Inferior parietal cortex (tissue), 1 donor: ENCODE results near the gene SYNE1.

Experiments
- DNase-seq: peaks from one replicate; pipeline ENCODE4 v3.0.0-alpha.2; 2016; ENCODE audit errors: extremely low spot score

SYNE1 gene

DNA sequence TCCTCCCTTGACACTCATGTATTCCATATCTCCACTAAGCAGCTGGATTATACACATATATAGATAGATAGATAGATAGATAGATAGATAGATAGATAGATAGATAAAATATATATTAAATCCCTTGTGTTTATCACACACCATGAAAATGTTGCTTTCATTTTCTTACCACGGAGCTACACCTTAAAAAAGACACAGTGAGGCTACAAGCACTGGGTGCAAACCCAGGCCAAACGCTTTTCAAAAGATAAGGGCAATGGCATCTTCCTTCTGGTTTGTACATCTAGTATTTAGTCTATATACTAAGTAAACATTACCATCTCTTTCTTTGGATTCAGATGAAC is 452.6 kb downstream of the SYNE1 start:
- DNase-seq, result no peak

DNA sequence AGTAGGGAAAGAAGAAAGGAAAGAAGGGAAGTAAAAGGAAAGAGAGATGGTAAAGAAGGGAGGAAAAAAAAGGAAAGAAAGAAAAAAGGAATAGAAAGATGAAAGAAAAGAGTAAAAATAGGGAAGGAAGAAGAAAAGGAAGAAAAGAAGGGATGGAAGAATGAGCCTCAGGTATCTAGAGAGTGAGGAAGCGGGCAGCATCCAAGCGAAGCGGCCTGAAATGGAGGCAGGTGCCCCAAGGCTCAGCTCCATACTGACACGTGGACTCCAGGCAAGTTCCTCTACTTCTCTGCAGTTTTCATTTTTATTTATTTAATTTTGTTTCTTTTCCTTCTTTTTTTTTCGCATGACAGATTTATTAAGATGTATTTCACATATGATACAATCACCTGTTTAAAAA is 456.6 kb downstream of the SYNE1 start:
- DNase-seq, result no peak

DNA sequence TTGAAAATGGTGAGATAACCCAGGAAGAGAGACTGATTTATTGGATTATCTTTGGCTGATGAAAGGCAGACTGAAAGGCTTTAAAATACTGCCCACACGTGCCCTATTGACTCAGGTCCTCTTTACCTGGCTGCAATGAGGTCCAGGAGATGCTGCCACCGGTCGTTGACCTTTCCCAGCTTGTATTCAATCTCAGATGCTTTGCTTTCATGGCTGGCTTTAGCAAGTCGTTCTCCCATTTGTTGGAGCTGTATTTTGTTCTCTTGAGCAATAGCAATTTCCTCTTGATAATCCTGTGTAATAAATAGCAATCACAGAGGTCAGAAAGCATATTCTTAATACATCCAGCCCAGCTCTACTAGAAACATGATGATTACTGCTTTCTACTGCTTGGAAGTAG is 460.9 kb downstream of the SYNE1 start:
- DNase-seq, result no peak

DNA sequence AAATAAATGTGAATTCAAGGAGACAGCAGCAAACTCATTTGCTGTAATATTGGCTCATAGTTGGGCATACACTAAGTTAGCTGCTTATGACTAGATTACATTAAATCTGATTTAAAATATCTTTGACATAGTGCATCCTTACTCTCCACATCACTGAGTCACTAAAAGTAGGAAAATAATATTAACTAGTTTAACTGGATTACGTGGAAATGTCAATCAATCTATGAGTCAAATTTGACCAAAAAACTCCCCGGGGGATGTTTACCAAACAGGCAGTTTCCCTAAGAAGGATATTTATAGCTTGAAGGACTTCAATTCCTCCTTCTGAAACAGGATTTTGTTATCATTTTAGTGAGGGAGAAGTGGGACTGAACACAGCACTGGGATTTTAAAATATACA is 463.2 kb downstream of the SYNE1 start:
- no peak for DNase-seq

DNA sequence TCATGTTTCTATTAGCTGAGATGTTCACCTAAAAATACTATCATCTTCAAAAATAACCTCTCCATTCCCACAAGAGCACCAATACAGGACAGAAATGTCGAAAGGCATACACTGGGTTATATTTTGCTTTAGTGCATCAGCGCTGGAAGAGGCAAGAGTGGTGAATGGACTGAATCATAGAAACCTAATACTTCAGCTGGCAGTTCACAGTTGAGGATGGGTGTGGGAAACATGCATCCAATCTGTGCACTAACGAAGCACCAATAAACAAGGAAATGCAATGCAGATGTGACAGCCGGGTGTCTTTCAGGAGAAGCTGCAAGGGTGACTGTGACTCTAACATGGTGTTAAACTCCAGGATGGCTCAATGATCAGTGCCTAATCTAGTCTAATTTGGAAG is 463.8 kb downstream of the SYNE1 start:
- no peak for DNase-seq

DNA sequence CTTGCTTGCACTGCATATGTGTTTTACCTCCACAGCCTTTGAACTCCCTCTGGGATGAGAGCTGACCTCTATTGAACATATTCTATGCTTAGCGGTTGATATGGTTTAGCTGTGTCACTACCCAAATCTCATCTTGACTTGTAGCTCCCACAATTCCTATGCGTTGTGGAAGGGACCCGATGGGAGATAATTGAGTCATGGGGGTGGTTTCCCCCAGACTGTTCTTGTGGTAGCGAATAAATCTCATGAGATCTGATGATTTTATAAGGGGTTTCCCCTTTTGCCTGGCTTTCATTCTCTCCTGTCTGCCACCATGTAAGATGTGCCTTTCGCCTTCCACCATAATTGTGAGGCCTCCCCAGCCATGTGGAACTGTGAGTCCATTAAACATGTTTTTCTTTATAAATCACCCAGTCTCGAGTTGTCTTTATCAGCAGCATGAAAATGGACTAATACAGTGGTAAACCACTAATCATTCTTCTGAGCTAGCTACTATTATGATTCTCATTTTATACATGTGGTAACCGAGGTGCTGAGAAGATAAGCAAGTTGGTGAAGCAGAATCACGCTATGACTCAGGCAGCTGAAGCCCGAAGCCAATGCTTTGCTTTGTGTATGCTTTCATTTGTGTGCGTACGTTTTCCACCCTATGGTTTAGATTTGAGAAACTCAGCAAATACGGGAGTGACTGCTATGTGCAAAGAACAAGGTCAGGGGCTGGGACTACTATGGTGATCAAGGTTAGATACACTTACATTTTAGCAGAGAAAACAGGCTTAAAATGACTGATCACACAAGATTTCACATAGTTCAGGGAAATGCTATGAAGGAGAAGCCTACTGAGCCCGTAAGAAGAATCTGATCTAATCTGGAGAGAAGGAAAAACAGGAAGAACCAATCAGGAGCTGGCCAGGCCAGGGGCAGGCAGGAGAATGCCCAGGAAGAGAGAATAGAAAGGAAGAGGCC is 466.2 kb downstream of the SYNE1 start:
- no peak for DNase-seq

DNA sequence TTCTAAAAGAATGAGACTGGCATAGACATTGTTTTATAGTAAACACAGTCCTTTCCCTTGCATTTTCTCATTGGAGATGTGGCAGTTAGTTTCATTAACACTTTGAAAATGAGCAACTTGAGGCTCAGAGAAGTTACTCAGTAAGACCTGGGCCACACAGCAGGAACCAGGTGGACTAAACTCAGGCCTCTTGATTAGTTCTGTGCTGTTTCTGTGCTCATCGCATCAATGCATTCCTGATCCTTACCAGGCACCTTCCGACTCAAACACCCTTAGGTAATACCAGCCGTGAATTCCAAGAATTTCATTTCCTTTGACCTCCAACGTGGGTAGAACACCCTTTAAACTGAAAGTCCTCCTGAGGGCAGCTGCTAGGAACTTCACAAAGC is 466.9 kb downstream of the SYNE1 start:
- DNase-seq, result no peak

DNA sequence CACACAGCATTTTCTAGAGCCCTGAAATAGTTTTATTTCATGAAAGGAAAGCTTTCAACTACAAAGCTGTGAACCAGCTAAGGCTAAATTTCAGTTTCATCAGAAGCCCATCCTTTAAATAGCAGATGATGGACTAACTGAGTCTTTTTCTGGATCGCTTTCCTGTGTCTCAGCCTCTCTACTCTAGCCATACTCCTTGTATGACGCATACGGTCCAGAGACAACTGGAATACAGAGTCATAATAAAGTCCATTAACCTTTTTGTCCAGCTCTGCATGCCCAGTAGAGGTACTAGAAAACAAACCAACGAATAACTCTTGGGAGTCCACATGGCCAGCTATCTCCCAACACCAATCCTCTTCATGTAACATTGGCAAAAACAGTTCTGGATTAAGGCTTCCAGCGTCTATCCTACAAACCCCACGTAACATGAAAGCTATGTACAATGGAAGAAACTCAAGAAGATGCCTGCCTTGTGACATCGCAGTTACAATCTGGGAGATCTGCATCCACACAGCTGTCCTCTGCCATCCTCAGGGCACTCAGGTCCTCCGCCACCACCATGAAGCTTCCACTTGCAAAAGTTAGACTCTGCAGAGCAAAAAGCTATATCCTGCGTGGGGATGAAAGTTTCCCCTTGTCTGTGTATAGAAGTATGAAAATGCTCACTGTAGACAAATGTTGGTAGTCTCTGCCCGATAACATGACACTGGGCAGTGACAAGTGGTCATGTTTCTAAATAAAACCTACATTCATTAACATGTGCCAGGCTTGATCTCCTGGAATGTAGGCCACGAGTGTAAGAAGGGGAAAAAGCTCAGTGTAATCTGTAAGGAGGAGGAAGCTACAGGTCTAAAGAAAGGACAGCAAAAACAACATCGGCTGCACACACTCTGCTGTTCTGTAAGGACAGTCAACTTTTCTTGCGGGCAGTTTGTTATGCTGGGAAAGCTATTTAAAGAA is 469.2 kb downstream of the SYNE1 start:
- DNase-seq, result no peak

DNA sequence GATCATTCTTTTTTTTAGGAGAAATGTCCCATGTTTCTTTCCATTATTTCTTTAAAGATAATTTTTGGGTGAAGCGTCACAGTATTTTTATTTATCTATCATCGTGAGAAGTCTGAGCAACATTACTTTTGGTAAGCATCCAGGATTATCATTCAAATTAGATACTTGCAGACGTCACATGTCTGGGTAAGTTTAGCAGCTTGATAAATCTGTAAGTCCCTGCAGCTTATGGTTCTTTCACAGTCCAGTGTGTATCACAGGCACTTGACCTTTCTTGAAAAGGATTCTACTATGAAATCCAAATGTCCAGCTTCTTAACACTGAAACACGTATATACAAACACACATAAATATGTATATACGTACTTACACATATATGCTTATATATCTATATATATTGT is 470.3 kb downstream of the SYNE1 start:
- DNase-seq, result no peak

DNA sequence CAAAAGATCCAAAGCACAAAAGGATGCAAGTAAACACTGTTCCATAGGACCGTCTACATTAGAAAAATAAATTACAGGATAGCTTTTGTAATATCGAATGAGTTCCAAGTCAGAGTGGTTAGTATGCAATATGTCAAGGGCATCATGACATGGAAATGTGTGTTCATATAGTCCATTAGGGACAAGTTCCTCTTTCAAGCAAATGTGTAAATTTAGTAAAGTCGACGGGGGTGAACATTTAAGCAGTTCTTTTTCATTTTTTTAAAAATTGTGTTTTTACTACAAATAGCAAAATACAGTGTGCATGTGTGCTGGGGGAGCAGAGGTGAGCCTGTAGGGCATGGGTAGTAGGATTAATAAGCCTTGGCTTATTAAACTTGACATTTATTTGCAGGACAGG is 470.7 kb downstream of the SYNE1 start:
- no peak for DNase-seq

DNA sequence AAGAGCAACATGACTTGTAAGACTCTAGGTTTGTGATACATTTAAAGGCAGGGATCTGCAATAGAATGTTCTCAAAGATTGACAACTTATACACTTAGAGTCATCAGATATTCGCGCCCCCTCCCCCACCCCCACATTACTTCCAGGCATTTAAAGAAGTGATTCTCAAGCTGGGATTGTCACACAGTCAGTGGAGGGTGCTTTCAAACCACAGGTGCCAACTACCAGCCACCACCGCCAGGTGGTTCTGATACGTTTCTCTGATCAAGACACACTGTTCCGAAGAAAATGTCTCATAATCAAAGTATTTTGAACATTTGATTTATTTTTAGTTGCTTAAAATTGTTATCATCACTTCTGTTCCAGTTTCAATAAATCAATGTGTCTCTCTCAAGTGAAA is 472.2 kb downstream of the SYNE1 start:
- DNase-seq, result no peak

DNA sequence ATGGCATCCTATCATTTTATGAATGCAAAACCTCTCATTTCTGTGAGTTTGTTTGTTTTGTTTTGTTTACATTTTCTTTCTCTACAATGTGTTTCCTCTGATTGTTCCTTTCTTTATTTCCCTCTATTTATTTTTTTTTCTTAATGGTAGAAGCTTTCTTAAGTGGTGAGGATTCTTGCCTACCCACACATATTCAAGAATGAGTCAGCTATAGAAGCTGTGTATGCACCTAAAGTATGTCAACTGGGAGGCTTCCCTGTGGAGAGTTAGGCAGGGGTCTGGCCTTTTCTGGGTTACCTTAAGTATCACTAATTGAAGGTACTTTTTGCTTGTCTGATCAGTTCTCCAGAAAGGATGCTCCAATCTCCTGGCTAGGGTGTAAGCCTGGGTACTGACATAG is 475.7 kb downstream of the SYNE1 start:
- no peak for DNase-seq

DNA sequence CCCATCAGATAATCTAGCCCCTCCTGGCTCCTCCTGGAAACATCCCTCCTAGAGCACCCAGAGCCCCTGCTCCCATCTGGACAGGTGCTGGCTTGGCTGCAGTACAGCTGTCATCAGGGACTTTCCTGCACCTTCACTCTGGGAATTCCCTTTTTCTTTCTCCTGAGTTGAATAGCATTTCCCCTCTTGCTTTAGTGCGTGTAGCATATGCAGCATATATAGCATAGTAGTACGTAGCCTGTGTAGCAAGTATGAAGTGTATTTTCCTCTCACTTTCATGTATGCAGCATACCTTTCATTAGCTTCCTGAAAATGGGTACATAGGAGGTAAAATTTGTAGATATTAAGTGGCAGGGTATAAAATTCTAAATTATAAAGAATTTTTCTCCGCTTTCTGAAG is 476.8 kb downstream of the SYNE1 start:
- DNase-seq, result no peak

DNA sequence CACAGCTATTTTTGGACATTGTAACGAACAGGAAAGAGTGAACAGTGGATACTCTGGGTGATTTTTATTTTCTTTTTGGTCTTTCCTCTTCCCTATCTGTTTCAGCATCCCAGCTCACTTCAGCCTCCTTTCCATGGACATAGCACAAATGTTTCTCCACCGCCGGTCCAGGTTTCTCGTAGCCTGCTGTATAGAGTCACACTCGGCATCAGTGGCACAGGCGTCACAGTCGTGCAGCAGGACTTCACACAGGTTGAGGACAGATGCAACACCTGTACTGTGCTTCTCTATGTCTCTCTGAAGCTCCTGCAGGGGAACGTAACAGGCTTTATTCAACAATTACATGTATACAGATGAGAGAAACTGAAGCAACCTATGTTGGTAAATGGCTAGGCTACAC is 481.4 kb downstream of the SYNE1 start:
- DNase-seq, result no peak

DNA sequence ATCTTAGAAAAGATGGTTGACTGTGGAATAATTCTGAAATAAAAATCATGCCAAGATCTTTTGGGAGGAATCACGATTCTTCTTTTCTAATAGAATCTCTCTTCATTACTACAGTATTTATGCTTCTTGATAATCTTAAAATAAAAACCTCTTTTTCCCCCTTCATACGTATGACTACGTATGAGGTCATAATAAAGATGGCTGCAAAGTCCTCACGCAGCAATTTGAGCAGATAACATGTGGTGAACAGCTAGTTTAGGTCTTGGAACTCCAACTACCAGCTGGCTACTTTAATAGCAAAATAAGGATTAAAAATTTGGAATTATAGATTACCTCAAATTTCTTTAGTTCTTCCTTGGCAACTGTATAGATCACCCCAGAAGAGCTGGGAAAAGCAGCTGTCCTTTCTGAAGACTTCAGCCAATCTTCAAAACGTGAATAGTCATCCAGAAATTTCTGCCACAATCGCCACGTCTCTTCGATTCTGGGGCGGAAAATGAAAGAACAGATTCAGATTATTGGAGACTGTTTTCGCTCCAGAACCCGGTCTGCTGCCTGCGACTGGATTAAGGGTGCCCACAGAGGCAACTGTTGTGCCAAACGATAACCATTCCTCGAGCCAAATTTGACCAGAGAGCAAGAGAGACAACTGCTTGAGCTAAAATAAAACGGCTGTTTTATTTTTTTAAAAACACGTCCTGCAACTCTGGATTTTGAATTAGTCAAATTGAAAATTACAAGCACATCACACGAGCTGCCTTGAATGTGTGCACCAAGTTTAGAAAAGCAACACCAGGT is 482.4 kb downstream of the SYNE1 start:
- DNase-seq, result no peak

DNA sequence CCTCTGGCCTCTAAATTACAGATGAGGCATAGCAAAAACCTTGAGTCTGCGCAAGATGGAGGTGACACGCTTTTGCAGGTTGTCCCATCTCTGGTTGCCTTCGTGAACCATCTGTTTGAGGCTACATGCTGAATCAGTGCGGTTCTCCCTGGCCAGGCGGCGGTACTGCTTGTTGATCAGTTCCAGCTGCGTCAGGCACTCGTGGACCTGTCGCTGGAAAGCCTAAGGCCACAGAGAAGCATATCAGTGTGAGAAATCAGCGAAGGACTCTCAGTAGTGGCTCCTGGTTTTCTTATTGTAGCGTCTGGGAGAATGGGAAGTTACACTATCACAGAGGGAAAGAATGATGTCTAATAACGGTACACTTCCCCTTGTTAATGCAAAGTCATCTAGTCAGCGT is 485.2 kb downstream of the SYNE1 start:
- no peak for DNase-seq

DNA sequence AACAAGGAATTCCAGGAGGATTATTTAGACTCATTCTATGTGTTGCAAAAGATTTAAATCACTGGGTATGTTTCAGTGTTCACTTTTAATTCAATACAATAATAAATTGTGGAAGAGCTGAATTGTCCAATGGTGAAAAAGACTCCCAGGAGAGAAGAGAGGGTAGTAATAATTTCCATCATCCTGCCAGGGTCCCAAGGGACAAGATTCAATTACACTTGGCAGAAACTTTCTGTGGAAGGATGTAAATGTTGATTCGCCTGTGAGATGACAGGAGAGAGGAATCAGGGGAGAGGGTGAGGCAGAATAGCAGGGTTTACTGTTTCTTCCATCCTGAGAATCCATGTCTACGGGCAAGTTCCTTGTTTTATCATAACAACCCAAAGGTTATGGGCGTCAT is 487.0 kb downstream of the SYNE1 start:
- DNase-seq, result no peak

DNA sequence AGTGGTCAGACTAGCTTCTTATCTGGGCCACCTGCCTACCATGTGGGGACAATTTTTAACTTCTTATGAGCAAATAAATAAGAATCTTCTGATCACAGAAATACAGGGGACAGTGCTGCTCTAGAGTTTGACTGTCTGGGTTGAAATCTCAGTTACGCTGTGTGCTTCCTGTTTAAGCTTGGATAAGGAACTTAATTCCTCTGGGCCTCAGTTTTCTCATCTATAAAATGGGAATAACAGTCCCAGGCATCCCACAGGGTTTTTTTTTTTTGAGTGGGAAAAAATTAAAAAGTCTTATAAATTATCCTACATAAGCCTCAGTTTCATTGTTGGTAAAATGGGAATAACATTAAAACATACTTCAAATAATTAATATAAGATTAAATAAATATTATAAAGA is 488.8 kb downstream of the SYNE1 start:
- no peak for DNase-seq

DNA sequence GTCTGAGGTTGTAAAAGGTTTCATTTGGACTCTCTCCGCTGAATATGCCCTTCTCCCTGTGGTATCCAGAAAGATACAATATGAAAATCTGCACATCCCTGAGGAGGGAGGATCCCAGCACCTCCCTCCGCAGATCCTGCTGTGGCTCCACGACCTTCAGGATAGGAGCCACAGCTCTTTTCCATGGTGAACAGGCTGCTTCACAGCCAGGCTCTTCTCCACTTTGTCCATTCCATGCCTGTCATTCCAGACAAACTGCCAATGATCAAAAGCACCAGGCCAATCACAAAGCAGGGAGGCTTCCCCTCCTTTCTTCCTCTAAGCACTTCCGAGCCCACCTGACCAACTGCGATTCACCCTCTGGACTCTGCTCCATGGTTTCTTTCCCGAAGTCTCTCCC is 489.9 kb downstream of the SYNE1 start:
- DNase-seq, result no peak

DNA sequence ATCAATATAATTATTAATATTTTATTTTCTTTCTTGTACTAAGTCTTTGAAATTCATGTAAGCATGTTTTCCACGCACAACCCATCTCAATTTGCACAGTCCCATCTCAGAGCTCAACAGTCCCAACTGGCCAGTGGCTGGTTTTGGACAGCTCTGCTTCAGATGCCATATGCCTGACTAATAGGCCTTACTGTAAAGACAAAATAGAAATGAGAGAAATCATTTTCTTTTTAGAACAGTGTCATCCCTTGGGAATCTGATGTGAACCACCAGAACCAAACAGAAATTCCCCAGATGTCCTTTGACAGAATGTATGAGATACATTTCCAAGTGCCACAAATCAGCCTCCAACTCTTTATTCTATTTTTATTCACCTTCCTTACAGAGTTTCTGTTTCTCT is 490.8 kb downstream of the SYNE1 start:
- DNase-seq, result no peak

DNA sequence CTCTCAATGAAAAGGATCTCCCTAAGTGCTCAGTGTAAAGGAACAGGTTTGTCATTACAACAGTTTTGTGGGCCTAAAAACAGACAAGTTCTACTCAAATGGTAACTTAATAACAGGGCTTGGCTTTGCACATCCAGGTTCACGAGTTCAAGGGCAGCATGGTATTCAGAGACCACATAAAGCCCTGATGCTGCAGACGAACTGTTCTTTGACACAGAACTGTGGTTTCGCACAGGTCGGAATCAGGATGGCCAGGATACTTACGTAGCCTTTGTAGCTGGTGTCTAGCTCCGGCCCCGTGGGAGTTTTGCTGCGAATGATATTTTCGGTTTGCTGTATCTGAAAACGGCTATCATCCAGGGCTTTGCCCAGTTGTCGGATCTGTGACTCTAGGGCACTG is 493.8 kb downstream of the SYNE1 start:
- no peak for DNase-seq

DNA sequence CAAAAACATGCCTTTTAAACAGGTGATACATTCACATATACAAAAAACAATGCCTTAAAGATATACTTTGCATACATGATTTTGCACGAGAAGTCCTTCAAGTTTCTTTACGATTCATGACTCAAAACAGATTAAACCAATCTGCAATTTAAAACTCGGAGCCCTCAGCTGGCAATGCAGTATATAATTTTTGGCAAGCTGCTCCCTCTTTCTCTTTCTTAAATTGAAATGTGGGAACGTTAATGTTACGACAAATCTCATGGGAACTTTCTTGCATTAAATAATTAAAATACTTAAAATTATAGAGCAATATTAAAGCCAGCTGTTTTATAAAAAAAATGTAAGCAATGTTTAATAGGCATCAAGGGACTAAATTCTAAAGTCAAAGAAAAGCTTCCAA is 495.1 kb downstream of the SYNE1 start:
- no peak for DNase-seq
